Aorta (tissue), 5 donors: Measurements from ENCODE around the gene CSNK2A3. TPM values are rescaled to one million over a fixed set of nuclear protein-coding genes. Genes with fewer than 3 reads are reported as not detected.

Experiments
- ATAC-seq: fragments of 200-7000 bp; cut with Tn5 transposase; one replicate; pipeline ENCODE4 v1.9.1; 2022; ENCODE audit warnings: moderate library complexity; ENCODE audit not compliant: low FRiP score
- DNase-seq, 2 donors: peaks; one replicate each; pipeline ENCODE4 v3.0.0-alpha.2; 2020
- H3K27ac ChIP-seq, 2 donors: one replicate each; pipeline ENCODE4 v1.5.1; 2013; ENCODE audit warnings: low read length in 2 of 2, mild to moderate bottlenecking in 2 of 2, moderate library complexity in 2 of 2, control low read depth in 1 of 2, inconsistent platforms in 1 of 2, low read depth in 1 of 2
- H3K27me3 ChIP-seq, 2 donors: one replicate each; pipeline ENCODE4 v1.6.1; 2013; ENCODE audit warnings: control low read depth in 1 of 2, low read length in 1 of 2, mild to moderate bottlenecking in 1 of 2, moderate library complexity in 1 of 2; ENCODE audit not compliant: insufficient read depth in 2 of 2, control insufficient read depth in 1 of 2
- H3K36me3 ChIP-seq, 2 donors: one replicate each; pipeline ENCODE4 v1.6.1; 2013; ENCODE audit warnings: control low read depth in 1 of 2, low read length in 1 of 2, mild to moderate bottlenecking in 1 of 2; ENCODE audit not compliant: insufficient read depth in 2 of 2, control insufficient read depth in 1 of 2
- H3K4me1 ChIP-seq, 2 donors: one replicate each; pipeline ENCODE4 v1.6.1; 2013; ENCODE audit warnings: low read length in 2 of 2, control low read depth in 1 of 2, mild to moderate bottlenecking in 1 of 2, moderate library complexity in 1 of 2; ENCODE audit not compliant: insufficient read depth in 2 of 2, control insufficient read depth in 1 of 2
- H3K4me3 ChIP-seq, 2 donors: one replicate each; pipeline ENCODE4 v1.5.1; 2013; ENCODE audit warnings: low read length in 2 of 2, control low read depth in 1 of 2, mild to moderate bottlenecking in 1 of 2
- H3K9me3 ChIP-seq: one replicate; pipeline ENCODE4 v1.6.1; 2013; ENCODE audit warnings: mild to moderate bottlenecking, low read length; ENCODE audit not compliant: control insufficient read depth
- whole genome bisulfite sequencing, 2 donors: extraction: QIAGEN DNeasy Blood & Tissue Kit; methylation state at CpG; one replicate each; pipeline ENCODE4 v1.1.7; 2013; 5-methylcytosine and 5-hydroxymethylcytosine counted together
- intact Hi-C, 2 donors: fragments of 100-400 bp; cut with DNase I; formaldehyde crosslinking; loops; one replicate each; pipeline versions ENCODE4 v1.14.2 to v1.15.0; 2022
- polyA plus RNA-seq, 2 donors: library from polyadenylated mRNA; stranded (reverse); fragments of 200-250 nt; gene quantifications; one replicate each; pipeline ENCODE4 v1.2.3, GENCODE V29; 2013
- total RNA-seq, 2 donors: library from RNA; stranded (reverse); fragmentation: NEBNext Ultra II Directional; extraction: Animal tissue kit (Norgen Biotek cat#: 25700); gene quantifications; one replicate each; pipeline ENCODE4 v1.2.1, GENCODE V29; 2021
- donor health status: healthy with polysubstance abuse.
- donor health status: Bipolar disorder and iron deficiency.
- donor health status: DM: no; HTN: no; CAD: no.
- donor health status: DM: no; HTN: no; CAD: no.
- donor health status: DM: yes; HTN: yes; CAD: no.

The CSNK2A3 gene
- total and polyA plus RNA-seq, 4 donors = 0.51 to 6.0 (median 3.9) TPM; not detected in 1

DNA sequence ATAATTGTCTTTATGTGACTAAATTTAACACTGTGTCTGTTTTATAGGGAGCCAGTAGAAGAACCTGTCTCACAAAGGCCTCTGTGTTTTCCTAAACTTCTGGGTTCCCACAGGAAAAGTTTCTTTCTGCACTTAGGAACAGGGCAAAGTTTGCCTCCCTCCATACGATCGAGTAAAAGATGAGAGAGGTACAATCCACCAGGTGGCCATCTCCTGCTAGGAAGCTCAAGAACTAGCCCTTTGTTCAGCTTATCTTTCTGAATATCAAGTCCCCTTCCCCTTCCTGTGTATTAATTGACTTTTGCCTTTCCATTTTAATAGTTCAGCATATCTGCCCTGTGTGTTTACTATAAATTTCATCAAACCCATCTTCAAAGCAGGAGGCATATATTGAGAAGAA lies 18.0 kb downstream of the CSNK2A3 start:
- WGBS, 2 donors = 92 to 94% methylated on average over 2 of the region's 2 CpGs
- DNase-seq = no peak
- no peaks in the 10 kb centered on the region for H3K27me3 ChIP-seq
- no peak for ATAC-seq
- H3K4me3 ChIP-seq = no peak overlapping the region
- H3K4me1 ChIP-seq = no peaks in the 10 kb centered on the region
- intact Hi-C loops = no loop called here
- no peak overlapping the region for H3K27ac ChIP-seq
- no peaks in the 10 kb centered on the region for H3K9me3 ChIP-seq
- H3K36me3 ChIP-seq = peaks cover 4 to 10% of the 10 kb centered on the region in 2 donors

DNA sequence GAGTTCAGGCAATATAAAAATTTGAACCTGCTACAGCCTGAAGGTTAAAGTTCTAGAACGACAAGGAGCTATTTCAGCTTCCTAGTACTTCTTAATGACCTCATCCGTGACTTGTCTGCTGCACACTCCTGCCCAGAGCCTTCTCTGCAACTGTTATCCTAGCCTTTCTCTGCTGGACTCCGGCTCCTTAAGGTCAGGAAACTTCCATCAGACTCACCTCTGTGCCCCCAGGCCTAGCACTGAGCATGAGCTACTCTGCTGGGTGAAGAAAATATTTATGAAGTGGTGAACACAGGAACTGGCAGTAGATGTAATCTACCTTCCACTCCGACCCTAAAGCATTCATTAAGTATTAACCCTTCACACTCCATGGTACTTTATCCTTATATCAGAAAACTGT lies 18.4 kb downstream of the CSNK2A3 start:
- no peaks in the 10 kb centered on the region for H3K4me1 ChIP-seq
- no peak for ATAC-seq
- peaks cover 4 to 10% of the 10 kb centered on the region in 2 donors for H3K36me3 ChIP-seq
- H3K4me3 ChIP-seq = no peak overlapping the region
- DNase-seq = no peak
- no peaks in the 10 kb centered on the region for H3K27me3 ChIP-seq
- no peaks in the 10 kb centered on the region for H3K9me3 ChIP-seq
- no peak overlapping the region for H3K27ac ChIP-seq
- intact Hi-C loops = no loop called here
- WGBS, 2 donors = 70 to 71% methylated on average over 4 of the region's 4 CpGs

DNA sequence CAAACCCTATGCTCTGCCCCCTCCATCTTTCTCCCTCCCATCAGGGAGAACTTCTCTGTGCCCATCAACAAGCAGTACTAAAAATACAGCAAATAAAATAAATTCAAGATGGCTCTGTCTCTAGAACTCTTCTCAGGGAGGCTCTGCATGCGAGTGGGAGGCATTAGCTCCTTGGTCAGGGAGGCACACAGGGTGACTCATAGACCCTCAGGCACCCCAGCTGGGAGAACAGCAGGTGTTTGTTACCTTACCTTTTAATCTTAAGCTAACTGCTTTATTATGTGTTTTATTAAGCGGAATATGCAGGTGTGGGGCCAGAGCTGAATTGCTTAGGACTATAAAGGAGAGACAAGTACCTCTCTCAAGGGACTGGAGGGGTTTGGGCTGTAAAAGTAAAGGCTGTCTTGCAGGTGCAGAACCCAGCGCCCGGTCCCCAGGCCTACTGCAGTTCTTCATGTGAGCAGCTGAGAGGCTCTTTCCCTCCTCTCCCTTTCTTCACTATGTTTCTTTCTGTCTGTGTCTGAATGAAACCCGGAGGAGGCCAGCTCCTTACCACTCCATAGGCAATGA lies 20.8 kb downstream of the CSNK2A3 start:
- H3K27me3 ChIP-seq = no peaks in the 10 kb centered on the region
- no peaks in the 10 kb centered on the region for H3K9me3 ChIP-seq
- ATAC-seq (no peak), DNase-seq (no peak)
- whole genome bisulfite sequencing, 2 donors = 75 to 82% methylated on average over 5 of the region's 5 CpGs
- intact Hi-C loops = no loop called here
- no peak overlapping the region for H3K27ac ChIP-seq
- peaks cover 4 to 15% of the 10 kb centered on the region in 2 donors for H3K36me3 ChIP-seq
- H3K4me1 ChIP-seq = no peaks in the 10 kb centered on the region
- H3K4me3 ChIP-seq = no peak overlapping the region

DNA sequence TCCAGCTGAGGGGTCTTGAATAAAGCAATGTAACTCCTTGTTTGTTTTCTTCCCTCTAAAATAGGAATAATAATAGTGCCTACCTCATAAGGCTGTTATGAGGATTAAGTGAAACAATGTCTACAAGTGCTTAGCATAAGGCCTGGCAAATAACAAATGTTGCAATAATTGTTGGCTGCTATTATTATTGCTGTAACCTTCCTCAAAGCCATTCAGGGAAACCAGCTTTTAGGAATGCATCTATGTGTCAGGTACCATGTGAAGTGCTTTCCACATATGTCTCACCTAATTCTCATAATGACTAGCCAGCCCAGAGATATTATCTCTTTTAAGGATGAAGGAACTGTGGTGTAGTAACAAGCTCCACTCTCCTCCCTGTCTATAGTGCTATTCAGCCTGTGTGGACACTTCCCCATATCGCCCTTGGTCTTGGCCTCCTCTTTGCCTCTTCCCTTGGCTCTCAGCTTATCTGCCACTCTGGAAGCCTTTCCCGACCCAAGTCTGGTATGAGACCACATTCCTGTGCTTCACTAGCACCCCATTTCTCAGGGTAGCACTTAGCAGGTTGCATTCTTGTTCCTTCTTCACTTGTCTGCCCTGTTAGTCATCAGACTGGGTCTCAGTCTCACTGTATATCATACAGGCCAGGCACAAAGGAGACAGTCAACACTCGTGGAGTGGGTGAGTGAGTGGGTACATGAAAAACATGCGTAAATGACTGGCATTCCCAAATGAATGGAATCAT lies 23.8 kb downstream of the CSNK2A3 start:
- Histone ChIP-seq H3K27me3 (no peaks in the 10 kb centered on the region), H3K36me3 (peaks cover 2 to 16% of the 10 kb centered on the region in 2 donors), H3K9me3 (no peaks in the 10 kb centered on the region), H3K27ac (no peak overlapping the region), H3K4me3 (no peak overlapping the region), H3K4me1 (no peaks in the 10 kb centered on the region)
- 67 to 70% methylated on average over 4 of the region's 4 CpGs for WGBS, 2 donors
- DNase-seq (no peak), ATAC-seq (no peak)
- intact Hi-C loops = no loop called here

DNA sequence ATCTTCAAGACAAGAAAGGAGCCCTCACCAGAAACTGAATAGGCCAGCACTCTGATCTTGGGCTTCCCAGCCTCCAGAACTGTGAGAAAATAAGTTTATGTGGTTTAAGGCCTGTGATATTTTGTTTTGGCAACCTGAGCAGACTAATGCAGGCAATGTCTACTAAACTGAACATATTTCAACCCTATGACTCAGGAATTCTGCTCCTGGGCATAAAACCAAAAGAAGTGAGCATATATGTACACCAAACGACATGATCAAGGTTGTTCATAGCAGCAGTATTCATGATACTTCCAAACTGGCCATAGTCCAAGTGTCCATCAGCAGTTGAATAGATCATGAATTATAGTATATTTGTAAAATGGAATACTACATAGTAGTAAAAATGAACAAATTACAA lies 29.0 kb downstream of the CSNK2A3 start:
- H3K36me3 ChIP-seq = peaks cover 0 to 11% of the 10 kb centered on the region in 2 donors
- DNase-seq = no peak
- H3K4me3 ChIP-seq = no peak overlapping the region
- no peaks in the 10 kb centered on the region for H3K27me3 ChIP-seq
- no peaks in the 10 kb centered on the region for H3K4me1 ChIP-seq
- 54 to 55% methylated on average over 1 of the region's 1 CpG for WGBS, 2 donors
- intact Hi-C loops = no loop called here
- ATAC-seq = no peak
- no peaks in the 10 kb centered on the region for H3K9me3 ChIP-seq
- no peak overlapping the region for H3K27ac ChIP-seq

DNA sequence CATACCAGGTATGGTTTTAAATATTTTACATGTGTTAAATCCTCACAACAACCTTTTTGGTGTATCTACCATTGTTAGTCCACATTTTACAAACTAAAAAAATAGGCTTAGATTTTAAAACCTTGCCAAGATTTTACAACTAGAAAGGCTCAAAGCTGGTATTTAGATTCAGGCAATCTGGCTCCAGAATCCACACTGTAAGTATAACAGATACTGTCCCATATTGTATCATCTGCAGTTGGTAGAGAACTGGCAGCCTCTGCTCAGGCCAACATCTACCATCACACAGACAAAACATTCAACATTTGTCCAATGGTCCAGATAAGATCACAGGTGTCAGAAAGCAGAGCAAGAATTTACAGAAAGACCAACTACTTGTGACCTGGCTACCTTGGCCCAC lies 30.9 kb downstream of the CSNK2A3 start:
- no peak for DNase-seq
- no peak overlapping the region for H3K27ac ChIP-seq
- H3K27me3 ChIP-seq = no peaks in the 10 kb centered on the region
- no peak overlapping the region for H3K4me3 ChIP-seq
- no peaks in the 10 kb centered on the region for H3K4me1 ChIP-seq
- H3K9me3 ChIP-seq = no peaks in the 10 kb centered on the region
- peaks cover 0 to 4% of the 10 kb centered on the region in 2 donors for H3K36me3 ChIP-seq
- no peak for ATAC-seq
- intact Hi-C loops = no loop called here

DNA sequence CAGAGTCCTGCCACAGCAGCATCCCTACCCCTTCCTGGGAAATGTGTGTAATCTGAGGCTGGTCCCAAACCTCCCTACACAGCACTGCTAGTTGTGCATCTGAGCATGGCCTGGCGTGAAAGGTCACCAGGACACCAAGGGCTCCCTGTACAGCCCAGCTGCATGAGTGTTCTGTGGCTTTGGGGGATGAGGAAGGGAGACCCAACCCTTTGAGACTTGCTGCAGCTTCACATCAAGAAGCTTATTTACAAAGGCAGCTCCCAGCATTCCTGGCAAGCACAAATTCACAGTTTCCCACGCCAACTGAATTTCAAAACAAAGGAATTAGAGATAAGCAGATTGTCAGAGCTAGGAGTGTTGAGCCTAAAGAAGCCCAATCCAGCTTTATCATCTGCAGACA lies 32.2 kb downstream of the CSNK2A3 start:
- DNase-seq (no peak), ATAC-seq (no peak)
- no peak overlapping the region for H3K27ac ChIP-seq
- H3K27me3 ChIP-seq = no peaks in the 10 kb centered on the region
- peaks cover 0 to 2% of the 10 kb centered on the region in 2 donors for H3K36me3 ChIP-seq
- H3K4me3 ChIP-seq = no peak overlapping the region
- WGBS, 2 donors = 63 to 68% methylated on average over 2 of the region's 2 CpGs
- intact Hi-C loops = no loop called here
- H3K4me1 ChIP-seq = no peaks in the 10 kb centered on the region
- no peaks in the 10 kb centered on the region for H3K9me3 ChIP-seq

DNA sequence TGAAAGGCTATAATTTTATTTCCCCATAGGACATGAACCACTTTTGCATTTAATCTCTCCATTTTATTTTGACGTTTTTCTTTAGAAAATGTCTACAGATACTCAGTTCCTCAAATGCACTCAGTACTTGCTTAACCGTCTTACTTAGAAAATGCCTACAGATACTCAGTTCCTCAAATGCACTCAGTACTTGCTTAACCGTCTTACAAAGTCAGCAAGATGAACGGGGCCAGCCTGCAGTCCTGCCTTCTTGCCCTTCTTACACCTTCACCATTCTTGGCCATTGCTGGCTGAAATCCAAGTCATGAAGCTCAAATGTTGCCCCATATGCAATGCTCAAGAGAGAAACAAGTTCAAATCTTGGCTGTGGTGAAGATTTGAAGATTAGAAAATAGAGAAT lies 34.1 kb downstream of the CSNK2A3 start:
- Histone ChIP-seq H3K27ac (no peak overlapping the region), H3K4me1 (peaks cover 0 to 2% of the 10 kb centered on the region in 2 donors), H3K9me3 (no peaks in the 10 kb centered on the region), H3K4me3 (no peak overlapping the region), H3K27me3 (no peaks in the 10 kb centered on the region), H3K36me3 (peaks cover 0 to 2% of the 10 kb centered on the region in 2 donors)
- DNase-seq (no peak), ATAC-seq (no peak)
- WGBS, 2 donors = 90 to 93% methylated on average over 4 of the region's 4 CpGs
- intact Hi-C loops = no loop called here

DNA sequence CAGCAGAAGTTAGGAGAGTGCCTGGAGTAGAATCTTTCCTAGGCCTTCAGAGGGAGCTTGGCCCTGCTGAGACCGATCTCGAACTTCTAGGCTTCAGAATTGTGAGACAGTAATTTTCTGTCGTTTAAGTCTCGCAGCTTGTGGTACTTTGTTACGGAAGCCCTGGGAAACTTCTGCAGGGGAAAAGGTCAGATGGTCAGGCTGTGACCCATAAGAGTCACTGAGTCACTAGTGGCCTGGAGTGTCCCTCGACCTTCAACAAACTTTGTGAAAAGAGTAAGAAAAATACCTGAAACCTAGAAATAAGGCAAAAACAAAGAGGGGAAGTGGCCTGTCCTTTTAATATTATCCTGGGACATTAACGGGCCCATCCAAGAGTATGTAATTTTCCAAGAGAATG lies 34.6 kb downstream of the CSNK2A3 start:
- peaks cover 0 to 2% of the 10 kb centered on the region in 2 donors for H3K4me1 ChIP-seq
- intact Hi-C loops = no loop called here
- H3K9me3 ChIP-seq = no peaks in the 10 kb centered on the region
- no peak overlapping the region for H3K27ac ChIP-seq
- 93 to 94% methylated on average over 7 of the region's 7 CpGs for WGBS, 2 donors
- no peak overlapping the region for H3K4me3 ChIP-seq
- peaks cover 0 to 2% of the 10 kb centered on the region in 2 donors for H3K36me3 ChIP-seq
- no peak for ATAC-seq
- no peaks in the 10 kb centered on the region for H3K27me3 ChIP-seq
- DNase-seq = no peak
